T47D (cell line): Measurements from ENCODE around the gene SSH2.
"Not testable (repeated sequence)": the region's sequence is repeated elsewhere in the genome, so short reads cannot be mapped to it uniquely, and the experiment has no call there.

Experiments used
- DNase-seq, 2 experiments: peaks; one replicate each; pipeline versions ENCODE4 v3.0.0 to v3.0.0-alpha.2; 2011 to 2012; ENCODE audit warnings: low read depth in 1 of 2, low spot score in 1 of 2
- JUND ChIP-seq: IDR thresholded peaks from 2 replicates; pipeline ENCODE4 v1.6.1; 2012; ENCODE audit warnings: low read depth
- in situ Hi-C: cut with HindIII; loops from 2 replicates; pipeline ENCODE4 v1.10.0; 2016; ENCODE audit warnings: low sequenced_read_pairs, low pct_unique_long_range_greater_than_20kb

The SSH2 gene, protein sequence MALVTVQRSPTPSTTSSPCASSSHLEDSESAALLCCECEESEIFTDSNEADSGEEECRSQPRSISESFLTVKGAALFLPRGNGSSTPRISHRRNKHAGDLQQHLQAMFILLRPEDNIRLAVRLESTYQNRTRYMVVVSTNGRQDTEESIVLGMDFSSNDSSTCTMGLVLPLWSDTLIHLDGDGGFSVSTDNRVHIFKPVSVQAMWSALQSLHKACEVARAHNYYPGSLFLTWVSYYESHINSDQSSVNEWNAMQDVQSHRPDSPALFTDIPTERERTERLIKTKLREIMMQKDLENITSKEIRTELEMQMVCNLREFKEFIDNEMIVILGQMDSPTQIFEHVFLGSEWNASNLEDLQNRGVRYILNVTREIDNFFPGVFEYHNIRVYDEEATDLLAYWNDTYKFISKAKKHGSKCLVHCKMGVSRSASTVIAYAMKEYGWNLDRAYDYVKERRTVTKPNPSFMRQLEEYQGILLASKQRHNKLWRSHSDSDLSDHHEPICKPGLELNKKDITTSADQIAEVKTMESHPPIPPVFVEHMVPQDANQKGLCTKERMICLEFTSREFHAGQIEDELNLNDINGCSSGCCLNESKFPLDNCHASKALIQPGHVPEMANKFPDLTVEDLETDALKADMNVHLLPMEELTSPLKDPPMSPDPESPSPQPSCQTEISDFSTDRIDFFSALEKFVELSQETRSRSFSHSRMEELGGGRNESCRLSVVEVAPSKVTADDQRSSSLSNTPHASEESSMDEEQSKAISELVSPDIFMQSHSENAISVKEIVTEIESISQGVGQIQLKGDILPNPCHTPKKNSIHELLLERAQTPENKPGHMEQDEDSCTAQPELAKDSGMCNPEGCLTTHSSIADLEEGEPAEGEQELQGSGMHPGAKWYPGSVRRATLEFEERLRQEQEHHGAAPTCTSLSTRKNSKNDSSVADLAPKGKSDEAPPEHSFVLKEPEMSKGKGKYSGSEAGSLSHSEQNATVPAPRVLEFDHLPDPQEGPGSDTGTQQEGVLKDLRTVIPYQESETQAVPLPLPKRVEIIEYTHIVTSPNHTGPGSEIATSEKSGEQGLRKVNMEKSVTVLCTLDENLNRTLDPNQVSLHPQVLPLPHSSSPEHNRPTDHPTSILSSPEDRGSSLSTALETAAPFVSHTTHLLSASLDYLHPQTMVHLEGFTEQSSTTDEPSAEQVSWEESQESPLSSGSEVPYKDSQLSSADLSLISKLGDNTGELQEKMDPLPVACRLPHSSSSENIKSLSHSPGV (N-terminal part only)

DNA sequence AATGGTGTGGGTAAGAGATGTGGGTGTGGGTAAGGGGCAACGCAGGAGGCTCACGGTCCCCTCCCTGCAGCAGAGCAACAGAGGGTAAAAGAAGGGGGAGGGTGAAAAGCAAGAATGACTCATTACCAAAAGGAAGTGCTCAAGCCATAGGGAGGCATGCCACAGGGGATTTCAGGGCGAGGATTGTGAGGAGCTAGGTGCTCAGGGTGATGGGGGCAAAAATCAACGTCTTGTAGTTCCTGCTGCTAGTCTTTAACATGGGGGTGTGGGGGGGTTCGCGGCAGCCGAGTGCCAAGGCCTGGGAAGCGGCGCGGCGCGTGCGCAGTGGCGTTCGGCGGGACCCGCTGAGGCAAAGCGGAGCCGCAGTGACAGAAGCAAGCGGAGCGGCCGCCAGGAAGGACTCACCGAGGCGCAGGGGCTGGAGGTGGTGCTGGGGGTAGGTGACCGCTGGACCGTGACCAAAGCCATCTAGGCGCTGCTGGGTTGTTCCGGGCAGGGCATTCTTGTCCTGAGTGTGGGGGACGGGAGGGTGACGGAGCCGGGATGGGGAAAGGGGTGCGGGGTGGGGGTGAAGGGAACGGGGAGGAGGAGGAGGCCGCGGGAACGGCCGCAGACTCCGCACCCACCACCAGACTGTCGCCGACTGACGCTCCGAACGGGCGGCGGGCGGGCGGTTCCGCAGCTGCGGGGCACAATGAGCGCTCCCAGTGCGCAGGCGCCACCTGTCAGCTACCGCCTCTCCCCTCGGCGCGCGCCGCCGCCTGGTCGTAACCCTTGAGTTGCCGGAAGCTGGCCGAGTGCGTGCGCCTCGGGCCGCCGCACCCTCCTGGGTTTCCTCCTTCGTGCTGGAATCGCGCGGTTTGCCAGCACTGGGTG lies at the start of gene SSH2:
Gene SSH2, minus strand, starts transcription at position 696 of the 876 bp plus-strand sequence. Its CDS starts 228 bp downstream, at position 468.
- in situ Hi-C loops = no loop called here
- TF ChIP-seq JUND = no peak
- DNase-seq = peak; percentile 53 to 94

DNA sequence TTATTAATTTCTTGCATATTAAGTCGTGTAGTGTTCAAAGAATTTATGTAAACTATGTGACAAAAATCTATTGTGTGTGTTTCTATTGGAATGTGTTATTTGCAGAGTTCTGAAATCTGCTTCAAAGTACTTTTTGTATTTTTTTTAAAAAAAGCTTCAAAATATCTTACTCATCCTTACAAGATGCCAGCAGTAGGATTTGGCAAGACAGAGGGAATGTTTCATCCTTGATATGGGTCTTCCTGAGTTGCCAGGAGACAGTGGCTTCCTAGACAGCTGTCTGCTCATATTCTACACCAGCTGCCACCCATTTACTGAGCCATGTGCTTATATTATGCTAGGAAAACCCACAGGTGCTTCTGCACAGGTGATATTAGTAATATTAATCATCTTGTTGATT lies 47.8 kb upstream of the SSH2 start:
- no peak for DNase-seq
- in situ Hi-C loops = no loop called here
- no peak for TF ChIP-seq JUND

DNA sequence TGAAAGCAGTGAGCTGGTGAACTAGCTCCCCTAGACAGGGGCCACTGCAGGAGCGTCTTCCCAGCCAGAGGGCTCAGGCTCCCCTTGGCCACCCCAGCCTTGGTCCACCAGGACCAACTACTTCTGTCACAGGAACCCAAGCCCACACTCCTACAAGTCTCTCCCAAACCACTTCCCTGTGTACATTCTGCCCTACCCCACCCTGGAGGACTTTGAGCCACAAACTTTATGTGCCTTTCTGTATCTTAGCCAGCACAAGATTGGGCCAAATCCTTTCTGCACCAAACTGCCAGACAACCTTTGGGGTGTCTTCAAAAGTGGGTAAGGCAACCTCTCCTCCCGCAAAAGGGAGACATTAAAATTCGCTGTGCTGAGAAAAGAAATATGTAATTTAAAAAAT lies 43.0 kb upstream of the SSH2 start:
- in situ Hi-C loops = no loop called here
- DNase-seq = no peak
- no peak for TF ChIP-seq JUND

DNA sequence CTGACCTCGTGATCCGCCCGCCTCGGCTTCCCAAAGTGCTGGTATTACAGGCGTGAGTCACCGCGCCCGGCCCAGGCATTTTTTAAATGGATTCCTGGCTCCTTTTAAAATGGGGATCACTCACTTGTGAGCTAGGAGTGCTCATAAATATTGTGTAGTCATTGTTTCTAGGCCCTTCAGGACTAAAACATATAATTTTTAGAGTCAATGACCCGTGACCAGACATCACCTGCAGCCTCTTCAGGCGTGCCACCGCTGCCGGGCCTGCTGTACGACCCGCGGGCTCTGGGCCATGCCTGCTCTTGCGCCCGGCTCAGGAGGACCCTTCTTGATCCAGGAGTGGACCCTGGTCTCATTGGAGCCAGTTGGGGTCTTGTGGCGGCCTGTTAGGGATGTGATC lies 42.2 kb upstream of the SSH2 start:
- DNase-seq = no peak
- TF ChIP-seq JUND = no peak
- in situ Hi-C loops = no loop called here

DNA sequence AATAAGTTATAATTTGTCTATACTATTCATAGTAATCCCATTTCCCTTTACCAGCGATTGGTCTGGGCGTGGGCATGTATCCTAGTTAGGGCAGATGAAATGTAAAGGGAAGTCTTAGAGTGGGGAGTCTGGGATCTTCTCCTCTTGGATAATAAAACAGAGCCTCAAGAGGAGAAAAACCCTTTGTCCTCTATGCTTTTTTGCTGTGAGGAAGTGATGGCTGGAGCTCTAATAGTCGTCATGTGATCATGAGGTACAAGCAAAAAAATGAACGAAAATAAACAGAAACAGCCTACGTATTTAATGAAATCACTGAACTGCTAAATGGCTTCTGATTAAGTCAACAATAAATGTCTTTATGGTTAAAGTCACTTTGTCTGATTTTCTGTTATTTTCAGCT lies 38.2 kb upstream of the SSH2 start:
- in situ Hi-C loops = no loop called here
- no peak for TF ChIP-seq JUND
- no peak for DNase-seq

DNA sequence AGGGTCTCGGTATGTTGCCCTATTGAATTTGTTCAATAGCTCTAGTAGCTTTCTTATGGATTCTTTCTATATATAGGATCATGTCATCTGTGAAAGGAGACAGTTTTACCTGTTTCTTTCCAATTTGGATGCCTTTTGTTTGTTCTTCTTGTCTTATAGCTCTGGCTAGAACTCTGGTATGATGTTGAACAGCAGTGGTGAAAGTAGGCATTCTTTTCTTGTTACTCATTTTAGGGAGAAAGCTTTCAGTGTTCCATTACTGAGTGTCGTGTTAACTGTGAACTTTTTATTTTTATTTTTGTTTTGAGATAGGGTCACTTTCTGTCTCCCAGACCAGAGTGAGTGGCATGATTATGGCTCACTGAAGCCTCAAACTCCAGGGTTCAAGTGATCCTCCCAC lies 32.6 kb upstream of the SSH2 start:
- no peak for DNase-seq
- TF ChIP-seq JUND = no peak
- in situ Hi-C loops = no loop called here

DNA sequence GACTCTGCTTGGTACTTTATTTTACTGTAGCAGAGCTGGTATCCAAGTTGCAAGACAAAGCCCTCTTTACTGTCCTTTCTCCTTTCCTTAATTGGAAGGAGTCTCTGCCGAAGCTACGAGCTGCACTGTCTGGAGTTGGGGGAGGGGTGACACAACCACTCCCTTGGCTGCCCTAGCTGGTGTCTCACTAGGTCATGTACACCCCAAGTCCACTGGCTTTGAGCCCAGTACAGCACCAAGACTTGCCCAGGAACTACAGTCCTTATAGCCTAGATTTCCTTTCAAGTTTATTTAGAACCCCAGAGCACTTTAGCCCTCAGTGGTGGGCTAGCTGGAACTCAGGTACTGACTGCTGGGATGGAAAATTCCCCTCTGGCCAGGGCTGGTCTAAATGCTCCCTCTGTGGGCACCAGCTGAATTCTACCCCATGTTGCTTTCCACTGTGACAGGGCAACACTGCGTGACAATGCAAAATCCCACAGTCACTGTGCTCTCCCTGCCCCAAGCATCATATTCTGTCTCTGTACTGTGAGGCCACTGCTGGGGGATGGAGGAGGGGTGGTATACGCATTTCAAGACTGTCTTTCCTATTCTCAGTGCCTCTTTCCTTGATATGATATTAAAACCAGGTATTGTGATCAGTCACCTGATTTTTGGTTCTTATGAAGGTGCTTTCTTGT lies 29.8 kb upstream of the SSH2 start:
- TF ChIP-seq JUND = no peak
- in situ Hi-C loops = no loop called here
- DNase-seq = peak in 1 of 2 experiments; percentile 53

DNA sequence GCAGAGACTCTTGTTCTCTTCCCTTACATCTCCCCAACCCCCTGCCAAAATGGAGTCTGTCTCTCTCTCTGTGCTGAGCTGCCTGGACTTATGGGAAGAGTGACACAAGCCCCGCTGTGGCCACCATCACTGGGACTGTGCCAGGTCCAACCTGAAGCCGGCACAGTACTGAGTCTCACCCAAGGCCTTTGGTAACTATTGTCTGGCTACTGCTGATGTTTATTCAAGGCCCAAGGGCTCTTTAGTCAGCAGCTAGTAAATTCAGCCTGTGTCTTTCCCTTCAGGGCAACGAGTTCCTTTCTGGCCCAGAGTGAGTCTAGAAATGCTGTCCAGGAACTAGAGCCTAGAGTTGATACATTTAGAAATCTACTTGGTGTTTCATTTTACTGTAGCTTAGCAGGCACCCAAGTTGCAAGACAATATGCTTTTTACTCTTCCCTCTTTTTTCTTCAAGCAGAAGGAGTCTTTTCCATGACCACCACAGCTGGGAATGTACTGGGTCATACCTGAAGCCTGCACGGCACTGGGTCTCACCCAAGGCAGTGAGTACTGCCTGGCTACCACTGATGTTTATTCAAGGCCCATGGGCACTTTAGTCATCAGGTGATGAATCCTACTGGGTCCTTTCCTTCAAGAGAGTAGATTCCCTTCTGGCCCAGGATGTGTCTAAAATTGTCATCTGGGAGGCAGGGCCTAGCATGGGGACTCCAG lies 29.1 kb upstream of the SSH2 start:
- TF ChIP-seq JUND = no peak
- peak in 1 of 2 experiments; percentile 69 for DNase-seq
- in situ Hi-C loops = no loop called here

DNA sequence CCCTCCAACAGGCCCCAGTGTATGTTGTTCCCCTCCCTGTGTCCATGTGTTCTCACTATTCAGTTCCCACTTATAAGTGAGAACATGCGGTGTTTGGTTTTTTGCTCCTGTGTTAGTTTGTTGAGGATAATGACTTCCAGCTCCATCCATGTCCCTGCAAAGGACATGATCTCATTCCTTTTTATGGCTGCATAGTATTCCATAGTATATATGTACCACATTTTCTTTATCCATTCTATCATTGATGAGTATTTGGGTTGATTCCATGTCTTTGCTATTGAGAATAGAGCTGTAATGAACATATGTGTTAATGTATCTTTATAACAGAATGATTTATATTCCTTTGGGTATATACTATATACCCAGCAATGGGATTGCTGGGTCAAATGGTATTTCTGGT lies 27.5 kb upstream of the SSH2 start:
- in situ Hi-C loops, DNase-seq: not testable (repeated sequence)

DNA sequence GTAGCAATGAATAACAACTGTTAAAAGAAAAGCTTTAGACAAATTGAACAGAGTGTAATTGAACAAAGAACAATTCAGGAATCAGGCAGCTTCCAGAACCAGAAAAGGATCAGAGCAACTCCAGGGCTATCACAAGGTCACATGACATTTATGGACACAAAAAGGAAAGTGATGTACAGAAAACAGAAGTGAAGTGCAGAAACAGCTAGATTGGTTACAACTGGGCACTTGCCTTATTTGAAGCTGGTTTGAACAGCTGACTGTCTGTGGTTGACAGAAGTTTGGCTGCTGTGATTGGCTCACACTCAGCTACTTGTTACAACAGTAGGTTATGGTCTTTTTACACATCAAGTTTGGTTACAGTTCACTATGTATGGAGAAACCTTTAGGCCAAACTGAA lies 26.2 kb upstream of the SSH2 start:
- no peak for TF ChIP-seq JUND
- in situ Hi-C loops = no loop called here
- no peak for DNase-seq

DNA sequence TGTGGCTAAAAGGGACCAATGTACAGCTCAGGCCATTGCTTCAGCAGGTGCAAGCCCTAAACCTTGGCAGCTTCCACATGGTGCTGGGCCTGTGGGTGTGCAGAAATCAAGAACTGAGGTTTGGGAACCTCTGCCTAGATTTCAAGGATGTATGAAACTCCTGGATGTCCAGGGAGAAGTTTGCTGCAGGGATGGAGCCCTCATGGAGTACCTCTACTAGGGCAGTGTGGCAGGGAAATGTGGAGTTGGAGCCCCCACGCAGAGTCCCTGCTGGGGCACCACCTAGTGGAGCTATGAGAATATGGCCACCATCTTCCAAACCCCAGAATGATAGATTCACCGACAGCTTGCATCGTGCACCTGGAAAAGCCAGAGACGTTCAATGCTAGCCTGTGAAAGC lies 24.4 kb upstream of the SSH2 start:
- TF ChIP-seq JUND = no peak
- no peak for DNase-seq
- in situ Hi-C loops = no loop called here
